HG03175 (cell line): ENCODE measurements around the gene SPRR1A.

ENCODE experiments used
- ATAC-seq: cut with Tn5 transposase; IDR thresholded peaks from one replicate; pipeline ENCODE4 v1.9.1; 2021; ENCODE audit warnings: mild to moderate bottlenecking, moderate library complexity; ENCODE audit not compliant: unreplicated experiment

SPRR1A gene

DNA sequence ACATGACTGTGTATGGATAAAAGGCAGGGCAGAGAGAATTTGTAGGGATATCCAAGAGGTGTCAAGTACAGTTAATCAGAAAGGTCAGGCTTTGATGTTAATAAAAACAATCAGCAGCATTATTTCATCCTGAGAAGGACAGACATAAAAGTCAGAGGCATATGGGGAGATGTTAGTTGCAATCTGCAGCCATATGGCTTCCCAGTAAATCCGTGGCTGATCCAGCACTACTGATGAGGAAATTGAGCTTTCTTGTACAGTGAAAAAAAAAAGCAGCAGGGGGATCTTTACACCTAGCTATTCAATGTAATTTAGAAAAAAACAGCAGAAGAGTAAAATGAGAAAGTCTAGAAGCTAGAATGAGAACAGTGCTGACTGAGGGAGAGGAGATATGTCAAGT lies 44.9 kb downstream of the SPRR1A start:
- no peak for ATAC-seq

DNA sequence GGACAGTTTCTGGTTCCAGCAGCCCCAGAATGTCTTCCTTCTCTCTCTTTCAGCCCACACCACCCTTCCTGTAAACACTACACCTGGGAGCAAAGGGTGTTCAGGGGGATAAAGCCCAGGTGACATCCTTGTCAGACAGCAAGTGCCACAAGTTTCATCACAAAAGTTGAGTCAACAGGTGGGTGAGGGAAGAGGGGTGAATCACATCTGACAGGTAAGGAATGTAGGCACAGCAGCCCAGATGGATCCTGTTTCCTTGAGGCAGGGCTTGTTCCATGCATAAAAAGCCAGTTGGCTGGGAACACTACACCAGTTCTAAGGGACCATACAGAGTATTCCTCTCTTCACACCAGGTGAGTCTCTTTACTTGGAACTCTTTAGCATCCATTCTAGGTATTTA lies 47.0 kb downstream of the SPRR1A start, which contains the start of gene SPRR1B:
SPRR1B (plus strand) TSS at position 309 of the 400 bp plus-strand sequence. CDS start 1,143 bp downstream, outside the sequence.
- ATAC-seq: no peak

GRCh38 chr1:153032073-153032472 lies 48.2 kb downstream of the SPRR1A start:
- ATAC-seq: no peak

- no peak for ATAC-seq
These were observed 48.9 kb downstream of the SPRR1A start for GRCh38 chr1:153032677-153033308.

- ATAC-seq: no peak
These were observed 51.3 kb downstream of the SPRR1A start for GRCh38 chr1:153035211-153035610.
